DND-41 (cell line): ENCODE results near the gene ZBTB1.

Experiments
- ATAC-seq: fragments of 200-7000 bp; cut with Tn5 transposase; 3 replicates; pipeline ENCODE4 v1.9.1; 2021; ENCODE audit warnings: low read depth; ENCODE audit not compliant: insufficient read depth
- DNase-seq: peaks from one replicate; pipeline ENCODE4 v3.0.0-alpha.2; 2020
- H2AFZ ChIP-seq: 2 replicates; pipeline ENCODE4 v1.6.0; 2012; ENCODE audit warnings: low read depth, low read length
- H3K27ac ChIP-seq: 2 replicates; pipeline ENCODE4 v1.5.1; 2012; ENCODE audit warnings: low read length, inconsistent platforms
- H3K27me3 ChIP-seq: fragments of 200-600 bp; sonication (generic); 2 replicates; pipeline ENCODE4 v1.6.0; 2012; ENCODE audit warnings: low read length, mild to moderate bottlenecking, inconsistent platforms; ENCODE audit not compliant: insufficient read depth, poor library complexity
- H3K36me3 ChIP-seq: 2 replicates; pipeline ENCODE4 v1.5.1; 2012; ENCODE audit warnings: low read length, inconsistent platforms; ENCODE audit not compliant: insufficient read depth
- H3K4me1 ChIP-seq: 2 replicates; pipeline ENCODE4 v1.5.1; 2012; ENCODE audit warnings: mild to moderate bottlenecking, low read length; ENCODE audit not compliant: insufficient read depth
- H3K4me2 ChIP-seq: 2 replicates; pipeline ENCODE4 v1.6.0; 2012; ENCODE audit warnings: mild to moderate bottlenecking, moderate library complexity, low read length, inconsistent platforms; ENCODE audit not compliant: insufficient read depth
- H3K4me3 ChIP-seq, 2 experiments: fragments of 200-600 bp in 1 of 2; shearing (Covaris generic) in 1 of 2; 2 replicates each; pipeline ENCODE4 v1.5.1; 2012 to 2016; ENCODE audit warnings: inconsistent platforms in 2 of 2, low read length in 2 of 2, mild to moderate bottlenecking in 2 of 2, low read depth in 1 of 2, moderate library complexity in 1 of 2
- H3K79me2 ChIP-seq: 2 replicates; pipeline ENCODE4 v1.6.0; 2012; ENCODE audit warnings: low read length, inconsistent platforms; ENCODE audit not compliant: insufficient read depth
- H3K9ac ChIP-seq: 2 replicates; pipeline ENCODE4 v1.6.0; 2012; ENCODE audit warnings: low read depth, mild to moderate bottlenecking, inconsistent platforms, low read length, moderate library complexity
- H3K9me3 ChIP-seq: 2 replicates; pipeline ENCODE4 v1.5.1; 2012; ENCODE audit warnings: low read length, moderate library complexity, mild to moderate bottlenecking, inconsistent platforms; ENCODE audit not compliant: insufficient read depth, severe bottlenecking
- H4K20me1 ChIP-seq: 2 replicates; pipeline ENCODE4 v1.6.0; 2012; ENCODE audit warnings: low read length; ENCODE audit not compliant: insufficient read depth
- CTCF ChIP-seq: IDR thresholded peaks from 2 replicates; pipeline ENCODE4 v1.5.1; 2012; ENCODE audit warnings: borderline replicate concordance, low read length, moderate library complexity, mild to moderate bottlenecking; ENCODE audit not compliant: poor library complexity, severe bottlenecking; ENCODE audit errors: extremely low read depth
- EZH2 ChIP-seq: IDR thresholded peaks from 3 replicates; pipeline ENCODE4 v1.6.1; 2012; ENCODE audit warnings: borderline replicate concordance, low read depth, mild to moderate bottlenecking, moderate library complexity, low read length, inconsistent platforms; ENCODE audit not compliant: severe bottlenecking

Gene ZBTB1

GRCh38 chr14:64510825-64511671 is 6.5 kb downstream of the ZBTB1 start:
- TF ChIP-seq EZH2: no peak
- TF ChIP-seq CTCF: peak; percentile 97
- ATAC-seq (peak; percentile 80), DNase-seq (peak; percentile 71)
- Histone ChIP-seq H3K79me2 (peaks cover 97% of the 10 kb centered on the region), H2AFZ (no peak overlapping the region), H3K4me3 (no peak overlapping the region), H3K9me3 (no peaks in the 10 kb centered on the region), H4K20me1 (peaks cover 79% of the 10 kb centered on the region), H3K4me1 (peaks cover 52% of the 10 kb centered on the region), H3K27ac (peak overlapping the region; percentile 22; the same call in 1 of the 2 replicates), H3K36me3 (peaks cover 23% of the 10 kb centered on the region), H3K4me2 (peak overlapping the region; percentile 38), H3K27me3 (no peaks in the 10 kb centered on the region), H3K9ac (0 out of 2 replicates have a peak overlapping the region, but pooled peaks have one; percentile 13)

GRCh38 chr14:64513271-64513670 is 8.7 kb downstream of the ZBTB1 start:
- no peak overlapping the region for H3K27ac ChIP-seq
- no peak for ATAC-seq
- no peak overlapping the region for H3K4me2 ChIP-seq
- no peak overlapping the region for H2AFZ ChIP-seq
- H3K9ac ChIP-seq: no peak overlapping the region
- H3K4me3 ChIP-seq: no peak overlapping the region
- no peaks in the 10 kb centered on the region for H3K9me3 ChIP-seq
- no peaks in the 10 kb centered on the region for H3K27me3 ChIP-seq
- peaks cover 97% of the 10 kb centered on the region for H3K79me2 ChIP-seq
- peaks cover 30% of the 10 kb centered on the region for H3K4me1 ChIP-seq
- H3K36me3 ChIP-seq: peaks cover 19% of the 10 kb centered on the region
- peaks cover 77% of the 10 kb centered on the region for H4K20me1 ChIP-seq
- TF ChIP-seq EZH2 (no peak), CTCF (no peak)
- no peak for DNase-seq

GRCh38 chr14:64515053-64515452 is 10.5 kb downstream of the ZBTB1 start:
- Histone ChIP-seq H3K79me2 (peaks cover 98% of the 10 kb centered on the region), H3K4me2 (no peak overlapping the region)
- TF ChIP-seq EZH2 (no peak), CTCF (no peak)

More at GRCh38 chr14:64515053-64515452, 10.5 kb downstream of the ZBTB1 start:
- no peaks in the 10 kb centered on the region for H3K27me3 ChIP-seq
- H2AFZ ChIP-seq: no peak overlapping the region
- H4K20me1 ChIP-seq: peaks cover 70% of the 10 kb centered on the region
- no peak for DNase-seq
- no peak overlapping the region for H3K4me3 ChIP-seq
- ATAC-seq: no peak
- H3K9ac ChIP-seq: no peak overlapping the region
- peaks cover 18% of the 10 kb centered on the region for H3K4me1 ChIP-seq
- H3K27ac ChIP-seq: no peak overlapping the region
- peaks cover 19% of the 10 kb centered on the region for H3K36me3 ChIP-seq
- H3K9me3 ChIP-seq: no peaks in the 10 kb centered on the region
